Measurements from ENCODE around the gene KCND2.

Gene KCND2

GRCh38 chr7:120628251-120628650, 355.3 kb downstream of the KCND2 start:
- Histone ChIP-seq H3F3A (ENCODE audit: control insufficient read depth, insufficient read depth) (no peaks in the 10 kb centered on the region), H3K79me2 (ENCODE audit: control insufficient read depth, low read length) (no peaks in the 10 kb centered on the region), H3K9me3 (ENCODE audit: control insufficient read depth, insufficient read depth, low read length) (no peaks in the 10 kb centered on the region), H4K20me1 (ENCODE audit: control insufficient read depth, insufficient read depth, low read depth, low read length) (no peaks in the 10 kb centered on the region), H3K27ac (ENCODE audit: low read depth, low read length) (no peak overlapping the region), H3K4me3 (ENCODE audit: low read length) (no peak overlapping the region), H3K4me1 (ENCODE audit: control insufficient read depth, low read length) (no peaks in the 10 kb centered on the region), H3K9me2 (replicated peaks; ENCODE audit: control insufficient read depth, low read length) (no peaks in the 10 kb centered on the region), H3K27me3 (ENCODE audit: control insufficient read depth, low read length) (no peaks in the 10 kb centered on the region), H3K4me2 (ENCODE audit: low read length) (no peak overlapping the region), H3K36me3 (ENCODE audit: control insufficient read depth, low read length) (no peaks in the 10 kb centered on the region)
- TF ChIP-seq EZH2phosphoT487 (IDR thresholded peaks at IDR 0.05; ENCODE audit: borderline replicate concordance, low read length) (no peak), CTCF (IDR thresholded peaks at IDR 0.05; ENCODE audit: low read depth, low read length, poor library complexity, severe bottlenecking) (no peak)

GRCh38 chr7:120639884-120640283, 366.9 kb downstream of the KCND2 start:
- no peak overlapping the region for H3K4me3 ChIP-seq (ENCODE audit: low read length)
- no peaks in the 10 kb centered on the region for H3K36me3 ChIP-seq (ENCODE audit: control insufficient read depth, low read length)
- TF ChIP-seq EZH2phosphoT487 (IDR thresholded peaks at IDR 0.05; ENCODE audit: borderline replicate concordance, low read length) = no peak
- no peak for TF ChIP-seq CTCF (IDR thresholded peaks at IDR 0.05; ENCODE audit: low read depth, low read length, poor library complexity, severe bottlenecking)
- no peaks in the 10 kb centered on the region for H4K20me1 ChIP-seq (ENCODE audit: control insufficient read depth, insufficient read depth, low read depth, low read length)
- H3K27me3 ChIP-seq (ENCODE audit: control insufficient read depth, low read length) = no peaks in the 10 kb centered on the region
- H3K4me1 ChIP-seq (ENCODE audit: control insufficient read depth, low read length) = no peaks in the 10 kb centered on the region
- H3K9me2 ChIP-seq (replicated peaks; ENCODE audit: control insufficient read depth, low read length) = no peaks in the 10 kb centered on the region
- H3K79me2 ChIP-seq (ENCODE audit: control insufficient read depth, low read length) = no peaks in the 10 kb centered on the region
- H3K27ac ChIP-seq (ENCODE audit: low read depth, low read length) = no peak overlapping the region
- H3K9me3 ChIP-seq (ENCODE audit: control insufficient read depth, insufficient read depth, low read length) = no peaks in the 10 kb centered on the region
- H3K4me2 ChIP-seq (ENCODE audit: low read length) = no peak overlapping the region
- no peaks in the 10 kb centered on the region for H3F3A ChIP-seq (ENCODE audit: control insufficient read depth, insufficient read depth)

- no peaks in the 10 kb centered on the region for H3K27me3 ChIP-seq (ENCODE audit: control insufficient read depth, low read length)
- H3F3A ChIP-seq (ENCODE audit: control insufficient read depth, insufficient read depth) = no peaks in the 10 kb centered on the region
- no peak overlapping the region for H3K4me2 ChIP-seq (ENCODE audit: low read length)
- H3K9me3 ChIP-seq (ENCODE audit: control insufficient read depth, insufficient read depth, low read length) = no peaks in the 10 kb centered on the region
- no peak for TF ChIP-seq EZH2phosphoT487 (IDR thresholded peaks at IDR 0.05; ENCODE audit: borderline replicate concordance, low read length)
- no peaks in the 10 kb centered on the region for H3K4me1 ChIP-seq (ENCODE audit: control insufficient read depth, low read length)
- H3K4me3 ChIP-seq (ENCODE audit: low read length) = no peak overlapping the region
- no peaks in the 10 kb centered on the region for H3K36me3 ChIP-seq (ENCODE audit: control insufficient read depth, low read length)
- no peak overlapping the region for H3K27ac ChIP-seq (ENCODE audit: low read depth, low read length)
- no peaks in the 10 kb centered on the region for H3K9me2 ChIP-seq (replicated peaks; ENCODE audit: control insufficient read depth, low read length)
- H4K20me1 ChIP-seq (ENCODE audit: control insufficient read depth, insufficient read depth, low read depth, low read length) = no peaks in the 10 kb centered on the region
- H3K79me2 ChIP-seq (ENCODE audit: control insufficient read depth, low read length) = no peaks in the 10 kb centered on the region
These were observed 373.0 kb downstream of the KCND2 start for GRCh38 chr7:120645966-120646365.

GRCh38 chr7:120654241-120654640, 381.3 kb downstream of the KCND2 start:
- no peak overlapping the region for H3K4me3 ChIP-seq (ENCODE audit: low read length)
- TF ChIP-seq CTCF (IDR thresholded peaks at IDR 0.05; ENCODE audit: low read depth, low read length, poor library complexity, severe bottlenecking) (no peak), EZH2phosphoT487 (IDR thresholded peaks at IDR 0.05; ENCODE audit: borderline replicate concordance, low read length) (no peak)
- H3K27ac ChIP-seq (ENCODE audit: low read depth, low read length) = no peak overlapping the region
- H3K36me3 ChIP-seq (ENCODE audit: control insufficient read depth, low read length) = no peaks in the 10 kb centered on the region
- no peaks in the 10 kb centered on the region for H3F3A ChIP-seq (ENCODE audit: control insufficient read depth, insufficient read depth)
- H3K79me2 ChIP-seq (ENCODE audit: control insufficient read depth, low read length) = no peaks in the 10 kb centered on the region
- H3K4me1 ChIP-seq (ENCODE audit: control insufficient read depth, low read length) = no peaks in the 10 kb centered on the region
- no peaks in the 10 kb centered on the region for H3K9me3 ChIP-seq (ENCODE audit: control insufficient read depth, insufficient read depth, low read length)
- no peaks in the 10 kb centered on the region for H3K27me3 ChIP-seq (ENCODE audit: control insufficient read depth, low read length)
- no peaks in the 10 kb centered on the region for H3K9me2 ChIP-seq (replicated peaks; ENCODE audit: control insufficient read depth, low read length)
- H4K20me1 ChIP-seq (ENCODE audit: control insufficient read depth, insufficient read depth, low read depth, low read length) = no peaks in the 10 kb centered on the region
- no peak overlapping the region for H3K4me2 ChIP-seq (ENCODE audit: low read length)

All from DOHH2 (cell line).